HG02943 (cell line): ENCODE results near the gene DTX1.

ENCODE experiments used
- ATAC-seq: cut with Tn5 transposase; IDR thresholded peaks from one replicate; pipeline ENCODE4 v1.9.1; 2021; ENCODE audit warnings: mild to moderate bottlenecking, low read depth, moderate library complexity; ENCODE audit not compliant: unreplicated experiment

The DTX1 gene

DNA sequence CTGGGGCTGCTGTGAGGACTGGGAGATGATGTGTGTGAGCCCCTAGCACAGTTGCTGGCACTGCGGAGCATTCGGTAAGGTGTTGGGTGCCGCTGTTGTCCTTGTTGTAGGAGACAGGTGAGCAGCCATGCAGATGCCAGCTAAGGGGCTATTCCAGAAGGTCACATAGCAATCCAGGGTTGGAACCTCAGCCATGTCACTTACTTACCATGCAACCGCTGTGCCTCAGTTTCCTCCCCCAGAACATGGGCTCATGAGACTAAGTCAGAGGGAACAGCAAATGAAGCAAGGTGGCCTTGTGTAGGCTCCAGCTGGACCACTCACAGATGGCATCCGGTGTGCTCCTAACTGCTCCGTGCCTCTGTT, 13.2 kb downstream of the DTX1 start:
- ATAC-seq, result no peak

GRCh38 chr12:113070117-113070906, 13.8 kb downstream of the DTX1 start:
- ATAC-seq, result no peak

GRCh38 chr12:113071135-113072112, 14.9 kb downstream of the DTX1 start:
- ATAC-seq, result no peak

DNA sequence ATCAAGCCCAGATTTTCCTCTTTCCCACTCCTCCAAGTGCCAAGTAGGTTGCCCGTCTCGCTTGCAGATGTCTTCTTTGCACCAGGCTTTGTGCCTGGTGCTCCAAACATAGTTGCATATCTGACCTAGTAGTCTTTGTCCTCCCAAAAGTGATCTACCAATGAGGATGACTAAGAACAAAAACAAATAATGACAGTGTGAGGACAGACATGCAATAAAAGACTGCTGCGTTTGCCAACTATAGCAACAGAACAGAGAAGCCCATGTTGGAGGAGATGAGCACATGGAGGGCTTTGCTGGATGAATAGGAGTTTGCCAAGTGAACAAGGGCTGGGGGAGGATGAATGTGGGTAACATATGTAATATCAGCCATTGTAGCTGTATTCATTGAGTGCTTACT, 15.6 kb downstream of the DTX1 start:
- no peak for ATAC-seq

DNA sequence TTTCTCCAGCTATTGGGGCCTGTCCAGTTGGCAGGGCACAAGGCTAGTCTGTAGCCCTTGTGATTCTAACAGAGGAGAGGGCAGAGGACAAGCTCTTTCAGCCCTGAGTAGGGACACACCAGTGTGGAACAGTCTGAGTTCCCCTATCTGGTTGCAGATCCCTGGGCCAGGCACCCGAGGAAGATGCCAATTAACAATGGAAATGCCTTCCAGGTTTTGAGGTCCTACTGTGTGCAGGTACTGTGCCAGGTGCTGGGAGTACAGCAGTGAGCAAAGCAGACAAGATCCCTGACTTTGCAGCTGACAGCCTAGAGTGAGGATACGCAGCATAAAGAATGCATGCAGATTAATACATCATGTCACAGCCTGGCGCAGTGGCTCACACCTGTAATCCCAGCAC, 17.1 kb downstream of the DTX1 start:
- ATAC-seq, result no peak

DNA sequence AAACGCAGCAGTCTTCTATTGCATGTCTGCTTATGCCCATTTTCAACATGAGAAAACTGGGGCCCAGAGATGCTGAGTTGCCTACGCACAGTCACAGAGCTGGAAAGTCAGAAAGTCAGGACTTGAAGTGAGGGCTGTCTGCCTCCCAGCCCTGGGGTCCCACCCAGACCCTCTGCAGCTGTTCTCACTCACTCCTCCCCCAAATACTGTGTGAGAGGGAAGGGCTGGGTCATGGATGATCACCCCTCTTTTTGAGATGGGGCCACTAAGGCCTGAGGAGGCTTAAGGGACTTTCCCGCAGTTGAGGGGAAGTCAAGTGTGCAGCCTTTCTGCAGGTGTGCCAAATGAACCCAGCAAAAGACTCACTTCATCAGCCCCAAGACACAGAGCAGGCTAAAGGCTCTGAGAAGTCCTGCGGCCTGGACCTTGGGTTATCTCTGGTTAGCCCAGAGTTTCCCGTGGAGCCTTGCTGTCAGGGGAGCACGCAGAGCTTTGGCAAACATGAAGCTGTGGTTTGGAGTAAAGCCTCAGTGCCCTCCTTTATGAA, 18.7 kb downstream of the DTX1 start:
- peak; percentile 82 for ATAC-seq

DNA sequence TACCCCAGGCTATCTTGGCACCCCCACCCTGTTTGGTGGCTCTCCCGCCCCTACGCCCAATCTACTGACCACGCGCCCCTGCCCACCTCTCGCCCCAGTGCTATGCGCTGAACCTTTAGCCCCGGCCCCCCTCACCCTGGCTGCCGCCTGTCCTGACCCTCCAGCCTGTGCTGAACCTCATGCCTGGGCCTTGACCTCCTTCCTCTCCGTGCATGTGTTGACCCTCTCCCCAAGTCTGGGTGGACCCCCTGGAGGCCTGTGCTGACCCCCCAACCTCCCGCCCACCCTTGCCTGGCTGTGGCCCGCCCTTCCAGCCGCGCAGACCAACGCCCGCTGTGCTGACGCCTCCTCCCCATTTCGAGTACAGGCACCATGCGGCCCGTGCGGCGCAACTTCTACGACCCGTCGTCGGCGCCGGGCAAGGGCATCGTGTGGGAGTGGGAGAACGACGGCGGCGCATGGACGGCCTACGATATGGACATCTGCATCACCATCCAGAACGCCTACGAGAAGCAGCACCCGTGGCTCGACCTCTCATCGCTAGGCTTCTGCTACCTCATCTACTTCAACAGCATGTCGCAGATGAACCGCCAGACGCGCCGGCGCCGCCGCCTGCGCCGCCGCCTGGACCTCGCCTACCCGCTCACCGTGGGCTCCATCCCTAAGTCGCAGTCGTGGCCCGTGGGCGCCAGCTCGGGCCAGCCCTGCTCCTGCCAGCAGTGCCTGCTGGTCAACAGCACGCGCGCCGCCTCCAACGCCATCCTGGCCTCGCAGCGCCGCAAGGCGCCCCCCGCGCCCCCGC, 20.7 kb downstream of the DTX1 start:
- no peak for ATAC-seq

- ATAC-seq, result no peak
Observed at GRCh38 chr12:113077859-113078255, 21.3 kb downstream of the DTX1 start.

GRCh38 chr12:113081873-113082272, 25.3 kb downstream of the DTX1 start:
- no peak for ATAC-seq

- ATAC-seq, result peak; percentile 58
Observed at GRCh38 chr12:113082486-113083148, 26.1 kb downstream of the DTX1 start.

GRCh38 chr12:113083863-113084435, 27.4 kb downstream of the DTX1 start:
- ATAC-seq, result no peak

DNA sequence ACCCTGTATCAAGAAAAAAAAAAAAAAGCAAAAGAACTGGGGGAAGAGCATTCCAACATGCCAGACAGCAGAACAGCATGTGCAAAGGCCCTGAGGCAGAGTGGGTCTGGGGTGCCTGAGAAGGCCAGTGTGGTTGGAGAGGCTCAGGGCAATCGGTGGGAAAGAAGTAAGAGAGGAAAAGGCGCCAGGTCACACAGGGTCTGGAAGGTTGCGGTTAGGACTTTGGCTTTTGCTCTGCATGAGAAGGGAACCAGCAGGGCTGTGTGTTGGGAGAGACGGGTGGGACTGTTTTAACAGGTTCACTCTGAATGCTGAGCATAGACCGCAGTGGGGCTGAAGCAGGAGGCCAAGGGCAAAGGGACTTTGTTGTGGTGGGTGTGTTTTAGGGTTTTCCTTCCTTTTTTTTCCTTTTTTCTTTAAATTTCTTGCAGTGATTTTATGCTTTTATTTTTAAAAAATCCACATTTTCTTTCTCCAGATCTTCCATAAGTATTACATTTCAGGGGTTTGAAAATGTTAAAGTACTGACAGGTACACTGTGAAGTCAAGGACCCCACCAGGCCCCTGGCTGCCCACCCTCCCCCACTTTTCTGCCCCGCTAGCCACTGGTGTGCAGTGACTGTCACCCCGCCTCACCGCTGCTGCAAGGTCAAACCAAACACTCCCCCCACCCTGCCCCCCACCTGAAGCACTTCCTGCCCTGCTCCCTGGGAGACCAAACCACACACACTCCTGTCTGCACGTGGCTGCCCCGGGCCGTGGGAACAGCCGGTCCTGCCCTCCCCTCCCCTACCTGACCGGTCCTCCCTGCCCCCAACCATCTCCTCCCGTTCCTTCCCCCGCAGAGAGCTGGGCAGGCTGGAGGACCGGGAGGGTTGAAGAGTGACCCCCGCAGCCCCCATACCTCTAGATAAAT, 30.0 kb downstream of the DTX1 start:
- ATAC-seq, result no peak

- ATAC-seq, result no peak
Observed at GRCh38 chr12:113087193-113087592, 30.7 kb downstream of the DTX1 start.

DNA sequence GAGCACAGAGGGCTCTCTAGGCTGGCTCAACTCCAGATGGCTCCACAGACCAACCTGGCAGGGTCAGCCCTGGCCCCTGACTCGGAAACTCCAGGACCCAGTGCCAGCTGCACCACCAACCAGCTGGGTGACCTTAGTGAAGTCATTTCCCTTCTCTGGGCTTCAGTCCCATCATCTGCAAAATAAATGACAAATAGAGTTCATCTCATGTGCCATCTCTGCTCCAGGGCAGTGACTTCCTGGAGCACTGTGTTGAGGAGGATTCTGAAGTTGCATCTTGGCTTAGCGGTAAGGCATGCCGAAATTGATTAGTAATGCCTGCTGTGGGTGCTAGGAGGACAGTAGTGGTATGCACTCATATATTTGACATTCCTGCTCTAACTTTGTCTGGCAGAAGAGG, 31.5 kb downstream of the DTX1 start:
- no peak for ATAC-seq

DNA sequence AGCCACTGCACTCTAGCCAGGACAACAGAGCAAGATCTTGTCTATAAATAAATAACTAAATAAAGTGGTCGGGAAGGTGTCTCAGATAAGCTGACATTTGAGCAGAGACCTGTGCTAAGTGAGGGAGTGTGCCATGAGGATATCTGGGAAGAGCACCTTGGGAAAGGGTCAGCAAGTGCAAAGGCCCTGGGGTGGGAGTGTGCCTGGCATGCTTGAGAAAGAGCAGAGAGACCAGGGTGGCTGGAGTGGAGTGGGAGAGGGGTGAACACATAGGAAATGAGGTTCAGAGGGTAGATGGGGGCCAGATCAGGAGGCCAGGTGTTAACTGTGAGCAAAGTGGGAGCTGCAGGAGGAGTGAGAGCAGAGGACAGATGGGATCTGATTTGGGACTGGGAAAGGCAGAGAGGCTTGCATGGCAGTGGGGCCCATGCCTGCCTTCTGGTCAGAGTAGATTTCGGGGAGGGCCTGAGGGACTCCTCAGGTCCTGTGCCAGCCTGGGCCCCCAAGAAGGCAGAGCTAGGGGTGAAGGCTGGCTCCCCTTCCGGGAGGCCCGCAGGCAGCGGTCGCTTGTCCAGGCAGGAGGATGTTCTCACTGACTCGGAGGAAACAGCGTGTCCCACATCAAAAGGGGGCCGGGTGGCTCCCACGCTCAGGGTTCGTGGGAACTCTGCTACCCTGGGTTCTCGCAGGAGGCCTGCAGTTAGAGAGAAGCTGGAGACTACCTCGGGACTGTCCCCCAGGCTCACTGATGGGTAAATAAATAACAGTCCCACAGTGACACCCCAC, 32.6 kb downstream of the DTX1 start:
- no peak for ATAC-seq

- ATAC-seq, result no peak
Observed at GRCh38 chr12:113089839-113090238, 33.3 kb downstream of the DTX1 start.

DNA sequence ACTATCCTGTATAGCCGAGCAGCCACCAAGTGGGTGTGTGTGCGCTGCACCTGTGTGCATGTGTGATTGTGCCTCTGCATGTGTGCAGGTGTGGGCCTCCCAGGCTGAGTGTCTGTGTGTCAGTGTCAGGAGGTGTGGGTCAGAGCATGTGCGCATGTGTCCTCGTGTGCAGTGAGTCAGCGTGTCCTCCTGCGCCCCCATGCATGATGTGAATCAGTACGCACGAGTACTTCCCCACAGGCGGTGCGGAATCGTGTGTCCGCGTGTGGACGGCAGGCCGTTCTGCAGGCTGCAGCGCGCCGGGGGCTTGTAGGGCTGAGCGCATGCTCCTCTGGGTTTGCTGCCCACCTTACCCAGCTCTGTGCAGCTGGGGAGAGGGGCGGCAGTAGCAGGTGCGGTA, 34.2 kb downstream of the DTX1 start:
- no peak for ATAC-seq

DNA sequence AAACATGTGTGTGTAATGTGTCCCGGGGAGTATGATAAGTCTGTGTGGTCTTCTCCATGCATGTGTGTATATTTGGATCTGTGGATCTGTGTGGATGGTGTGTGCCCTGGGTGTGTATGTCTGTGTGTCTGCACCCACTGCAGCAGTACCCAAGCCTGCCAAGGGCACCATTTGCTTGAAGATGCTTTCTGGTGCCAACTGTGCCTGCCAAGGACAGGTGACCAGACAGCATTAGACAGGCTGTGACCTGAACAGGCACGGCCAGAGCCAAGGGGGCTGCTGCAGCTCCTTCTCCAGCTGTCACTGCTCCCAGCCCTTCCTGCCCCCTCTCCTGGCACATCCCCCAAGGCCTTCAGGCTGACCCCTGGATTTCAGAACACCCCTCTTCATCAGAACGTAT, 35.0 kb downstream of the DTX1 start:
- ATAC-seq, result no peak
